MV-4-11 (cell line): ENCODE data around the gene LIPG.

ENCODE experiments used
- DNase-seq: peaks from one replicate; lab custom pipeline; 2025; lab: John Stamatoyannopoulos, UW

LIPG gene

GRCh38 chr18:49638891-49639557, 77.2 kb downstream of the LIPG start:
- no peak for DNase-seq

GRCh38 chr18:49639643-49640391, 78.0 kb downstream of the LIPG start:
- DNase-seq: no peak

GRCh38 chr18:49640741-49641140, 78.9 kb downstream of the LIPG start:
- no peak for DNase-seq

- DNase-seq: no peak
These were observed 83.3 kb downstream of the LIPG start for GRCh38 chr18:49645196-49645595.

- DNase-seq: no peak
These were observed 84.0 kb downstream of the LIPG start for GRCh38 chr18:49645841-49646351.

- no peak for DNase-seq
These were observed 85.0 kb downstream of the LIPG start for GRCh38 chr18:49646873-49647272.

- no peak for DNase-seq
These were observed 85.8 kb downstream of the LIPG start for GRCh38 chr18:49647496-49648168.

- DNase-seq: no peak
These were observed 86.5 kb downstream of the LIPG start for GRCh38 chr18:49648326-49648725.
